ENCODE results near the gene CITED2. TPM values are rescaled to one million over a fixed set of nuclear protein-coding genes. Genes with fewer than 3 reads are reported as not detected.

Gene CITED2
- polyA plus RNA-seq, 1 experiment: 117 TPM

GRCh38 chr6:139323511-139324300 is 50.7 kb downstream of the CITED2 start:
- no peak for TF ChIP-seq CTCF (IDR thresholded peaks at IDR 0.05; ENCODE audit: low read depth, low read length)
- Histone ChIP-seq H3K4me3 (ENCODE audit: low read depth, low read length) (peak overlapping the region; percentile 18), H3K27me3 (ENCODE audit: control insufficient read depth, insufficient read depth, low read length) (no peaks in the 10 kb centered on the region), H3K27ac (ENCODE audit: low read depth, low read length) (peak overlapping the region; percentile 39), H3K9me3 (ENCODE audit: control insufficient read depth, insufficient read depth, low read length) (no peaks in the 10 kb centered on the region)
- ChIA-PET POLR2A (interaction anchor here (0.6 to 0.7 kb wide), 2 partner anchors 27 to 966 kb away, joined by 3 to 6 read pairs; no protein-coding TSS in a partner anchor), CTCF (no interaction called here)
- peak; percentile 30 for DNase-seq (ENCODE audit: low read depth, low spot score)

Other genes with a start within 250 kb of the CITED2 start
- 8.4 and 10.6 TPM in 2 replicates for gene HECA, start 239.6 kb downstream of the CITED2 start, polyA plus RNA-seq (2011; rRNA removed)
- 0.88 and 1.3 TPM in 2 replicates for gene TXLNB, start 82.7 kb downstream of the CITED2 start, polyA plus RNA-seq (2011; rRNA removed)

Data from AG04450 (cell line).